Effector memory CD8-positive, alpha-beta T cell (primary cell): ENCODE data around the gene ADAMTSL2.

Experiments
- ATAC-seq: fragments of 150-1000 bp; cut with Tn5 transposase; replicated peaks from 2 replicates; pipeline ENCODE4 v1.10.0; 2021; ENCODE audit warnings: mild to moderate bottlenecking, moderate library complexity
- DNase-seq, 3 experiments: peaks; one replicate each; pipeline ENCODE4 v3.0.0; 2021
- H3K27ac Mint-ChIP-seq, 2 donors: one replicate each; pipeline ENCODE4 v1.8.0; 2022; ENCODE audit warnings: mild to moderate bottlenecking in 2 of 2, mixed read lengths in 2 of 2, moderate library complexity in 2 of 2
- H3K27me3 Mint-ChIP-seq, 2 donors: one replicate each; pipeline ENCODE4 v1.8.0; 2022; ENCODE audit warnings: mixed read lengths in 2 of 2
- H3K36me3 Mint-ChIP-seq: one replicate; pipeline ENCODE4 v1.8.0; 2022; ENCODE audit warnings: mild to moderate bottlenecking, moderate library complexity, mixed read lengths; ENCODE audit not compliant: insufficient read depth
- H3K4me1 Mint-ChIP-seq, 2 donors: one replicate each; pipeline ENCODE4 v1.8.0; 2022; ENCODE audit warnings: low read depth in 2 of 2, mixed read lengths in 2 of 2
- H3K4me3 Mint-ChIP-seq, 2 donors: one replicate each; pipeline ENCODE4 v1.8.0; 2022; ENCODE audit warnings: mild to moderate bottlenecking in 2 of 2, mixed read lengths in 2 of 2, moderate library complexity in 2 of 2
- H3K9me3 Mint-ChIP-seq, 2 donors: one replicate each; pipeline ENCODE4 v1.8.0; 2022; ENCODE audit warnings: mixed read lengths in 2 of 2

Gene ADAMTSL2

DNA sequence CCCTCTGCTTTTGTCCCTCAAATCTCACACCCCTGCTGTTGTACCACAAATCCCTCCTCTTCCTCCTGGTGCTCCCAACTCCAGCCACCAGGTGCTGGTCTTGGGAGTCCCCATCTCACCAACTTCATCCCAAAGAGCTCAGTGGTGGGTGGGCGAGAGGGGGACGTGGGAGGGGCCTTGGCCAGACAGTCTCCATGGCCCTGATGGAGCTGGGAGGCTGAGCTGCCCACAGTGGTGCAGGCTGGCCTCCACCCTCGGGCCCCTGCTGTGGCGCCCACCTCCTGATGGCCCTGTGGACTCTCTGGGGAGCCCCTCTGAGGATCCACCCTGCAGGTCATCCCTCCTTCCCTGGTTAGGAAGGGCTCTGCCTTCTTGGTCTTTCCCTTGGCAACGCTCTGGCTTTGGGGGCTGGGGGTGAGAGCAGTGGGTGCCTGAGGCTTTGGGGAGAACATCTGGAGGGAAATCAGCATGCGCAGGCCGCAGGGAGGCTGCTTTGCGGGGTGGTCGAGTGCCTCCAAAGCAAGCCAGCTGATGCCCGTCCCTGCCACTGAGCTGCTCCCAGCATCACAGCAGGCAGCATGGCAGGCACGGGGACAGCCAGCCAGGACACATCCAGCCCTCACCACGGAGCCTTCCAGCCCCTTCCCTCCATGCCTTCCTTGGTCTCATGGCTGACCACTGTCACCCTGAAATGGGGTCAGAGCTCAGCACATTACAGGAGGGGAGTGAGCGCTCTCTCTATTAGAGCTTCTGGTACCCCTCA lies 82.3 kb downstream of the ADAMTSL2 start:
- ATAC-seq: no peak
- H3K9me3 Mint-ChIP-seq: no peaks in the 10 kb centered on the region
- peaks cover 3% of the 10 kb centered on the region for H3K36me3 Mint-ChIP-seq
- no peak overlapping the region for H3K4me3 Mint-ChIP-seq
- H3K27me3 Mint-ChIP-seq: peaks cover 15 to 72% of the 10 kb centered on the region in 2 donors
- no peak overlapping the region for H3K27ac Mint-ChIP-seq
- no peak for DNase-seq
- H3K4me1 Mint-ChIP-seq: peaks cover 13 to 19% of the 10 kb centered on the region in 2 donors

DNA sequence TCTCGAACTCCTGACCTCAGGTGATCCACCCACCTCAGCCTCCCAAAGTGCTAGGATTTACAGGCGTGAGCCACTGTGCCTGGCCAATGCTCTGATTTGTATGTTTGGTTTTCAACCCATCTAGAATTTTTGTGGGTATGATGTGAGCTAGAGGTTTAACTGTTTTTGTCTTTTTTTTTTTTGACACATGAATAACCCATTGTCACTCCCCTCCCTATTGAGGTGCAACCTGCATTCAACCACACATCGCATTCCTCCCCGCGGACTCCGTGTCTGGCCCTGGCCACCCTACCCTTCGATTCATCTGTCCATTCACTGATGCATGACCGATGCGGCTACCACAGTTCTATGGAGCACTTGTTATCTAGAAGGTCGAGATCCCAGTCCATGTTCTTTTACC lies 84.2 kb downstream of the ADAMTSL2 start:
- DNase-seq: no peak
- peaks cover 3 to 63% of the 10 kb centered on the region in 2 donors for H3K27me3 Mint-ChIP-seq
- ATAC-seq: no peak
- peaks cover 17 to 19% of the 10 kb centered on the region in 2 donors for H3K4me1 Mint-ChIP-seq
- H3K4me3 Mint-ChIP-seq: no peak overlapping the region
- no peaks in the 10 kb centered on the region for H3K9me3 Mint-ChIP-seq
- peaks cover 3% of the 10 kb centered on the region for H3K36me3 Mint-ChIP-seq
- H3K27ac Mint-ChIP-seq: peak overlapping the region in 1 of 2 donors; percentile 26

DNA sequence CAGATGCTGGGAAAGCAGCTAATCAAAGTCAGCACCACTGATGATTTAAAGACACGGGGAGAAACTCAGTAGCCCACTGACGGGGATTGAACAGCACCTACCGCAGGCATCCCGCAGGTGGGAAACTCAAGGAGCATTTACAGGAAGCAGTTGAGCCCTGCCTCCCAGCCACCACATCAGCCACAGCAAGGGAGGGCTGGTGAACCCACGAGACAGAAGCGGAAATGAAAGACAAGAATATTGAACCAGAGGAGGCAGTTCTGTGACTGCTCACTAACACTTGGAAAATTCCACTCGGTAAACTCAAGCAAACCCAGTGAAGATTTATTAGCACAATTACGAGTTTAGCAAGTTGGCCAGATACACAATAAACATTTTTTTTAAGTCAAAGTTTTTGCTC lies 85.3 kb downstream of the ADAMTSL2 start:
- peak overlapping the region; percentile 4 to 60 for H3K4me3 Mint-ChIP-seq
- ATAC-seq (peak; percentile 88), DNase-seq (peak; percentile 20 to 43 (median 27))
- peaks cover 17 to 19% of the 10 kb centered on the region in 2 donors for H3K4me1 Mint-ChIP-seq
- peak overlapping the region; percentile 12 to 19 for H3K27ac Mint-ChIP-seq
- H3K36me3 Mint-ChIP-seq: peaks cover 3% of the 10 kb centered on the region
- no peaks in the 10 kb centered on the region for H3K9me3 Mint-ChIP-seq
- peaks cover 8 to 58% of the 10 kb centered on the region in 2 donors for H3K27me3 Mint-ChIP-seq

DNA sequence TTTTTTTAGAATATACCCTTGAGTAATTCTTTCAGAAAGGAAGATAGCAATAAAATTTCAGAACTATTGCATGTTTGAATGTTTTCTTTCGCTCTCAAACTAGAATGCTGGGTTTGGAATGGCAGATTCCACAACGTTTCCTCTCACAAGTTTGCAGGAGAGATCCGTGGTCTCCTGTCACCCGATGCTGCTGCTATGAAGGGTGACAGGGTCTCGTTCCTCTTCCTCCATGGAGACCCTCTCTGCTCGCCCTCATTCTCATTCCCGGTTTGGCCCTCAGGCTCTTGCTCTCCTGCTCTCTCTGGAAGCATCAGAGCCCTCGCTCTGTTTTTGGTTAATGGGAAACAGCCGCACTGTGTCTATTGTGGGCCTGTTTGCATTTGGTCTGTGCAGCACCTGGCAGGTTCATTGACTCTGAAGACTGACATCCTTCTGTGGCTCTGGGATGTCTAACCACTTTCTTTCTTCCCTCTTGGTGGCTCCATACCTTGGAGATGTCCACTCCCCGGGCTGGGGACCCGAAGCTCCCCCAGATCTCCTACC lies 87.3 kb downstream of the ADAMTSL2 start:
- Mint-ChIP-seq H3K9me3 (peaks cover 4 to 10% of the 10 kb centered on the region in 2 donors), H3K27me3 (peaks cover 16 to 43% of the 10 kb centered on the region in 2 donors), H3K27ac (peak overlapping the region in 1 of 2 donors; percentile 20), H3K4me1 (peaks cover 17 to 19% of the 10 kb centered on the region in 2 donors), H3K4me3 (no peak overlapping the region), H3K36me3 (peaks cover 3% of the 10 kb centered on the region)
- ATAC-seq (no peak), DNase-seq (no peak)

DNA sequence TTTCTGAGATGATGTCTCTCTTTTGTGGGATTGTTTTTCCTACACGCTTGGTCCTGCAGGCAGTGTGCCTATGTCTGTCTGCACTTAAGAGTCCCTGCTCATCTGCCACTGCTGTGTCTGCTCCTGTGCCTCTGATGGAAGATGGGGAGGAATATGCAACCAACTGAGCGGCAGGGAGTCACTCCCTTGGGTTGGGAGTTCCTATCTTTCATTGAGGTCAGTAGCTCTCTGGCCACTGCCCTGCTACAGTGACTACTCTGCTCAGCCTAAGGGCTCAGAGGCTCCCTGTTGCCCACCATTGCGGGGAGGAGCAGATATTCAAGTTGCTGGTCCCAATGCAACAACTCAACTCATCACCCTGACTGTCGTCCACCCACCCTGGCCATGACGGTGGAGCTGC lies 88.1 kb downstream of the ADAMTSL2 start:
- Mint-ChIP-seq H3K27ac (no peak overlapping the region), H3K27me3 (peaks cover 20 to 35% of the 10 kb centered on the region in 2 donors), H3K4me1 (peaks cover 17 to 19% of the 10 kb centered on the region in 2 donors), H3K4me3 (no peak overlapping the region), H3K36me3 (peaks cover 3% of the 10 kb centered on the region), H3K9me3 (peaks cover 4 to 11% of the 10 kb centered on the region in 2 donors)
- DNase-seq: no peak
- no peak for ATAC-seq
